Large intestine (tissue), 3 donors: ENCODE measurements around the gene HDAC9. TPM values are rescaled to one million over a fixed set of nuclear protein-coding genes. Genes with fewer than 3 reads are reported as not detected.

Source experiments
- DNase-seq, 2 donors: peaks; one replicate each; pipeline versions ENCODE4 v3.0.0 to v3.0.0-alpha.2; 2013
- H3K27ac ChIP-seq: one replicate; pipeline ENCODE4 v1.5.1; 2013; ENCODE audit warnings: low read length
- H3K27me3 ChIP-seq: 2 replicates; pipeline ENCODE4 v1.6.1; 2013; ENCODE audit warnings: low read length; ENCODE audit not compliant: control insufficient read depth, insufficient read depth
- H3K36me3 ChIP-seq: 2 replicates; pipeline ENCODE4 v1.6.1; 2013; ENCODE audit warnings: low read length; ENCODE audit not compliant: control insufficient read depth, insufficient read depth
- H3K4me1 ChIP-seq: one replicate; pipeline ENCODE4 v1.6.1; 2013; ENCODE audit warnings: low read length; ENCODE audit not compliant: control insufficient read depth, insufficient read depth
- H3K4me3 ChIP-seq: one replicate; pipeline ENCODE4 v1.5.1; 2013; ENCODE audit warnings: low read length
- H3K9me3 ChIP-seq: one replicate; pipeline ENCODE4 v1.6.1; 2013; ENCODE audit warnings: mild to moderate bottlenecking, low read depth, low read length, moderate library complexity; ENCODE audit not compliant: control insufficient read depth
- WGBS: methylation state at CpG from one replicate; pipeline ENCODE4 v1.1.5; 2013; ENCODE audit warnings: low lambda C conversion rate; ENCODE audit not compliant: insufficient coverage; 5-methylcytosine and 5-hydroxymethylcytosine counted together
- polyA plus RNA-seq: library from polyadenylated mRNA; unstranded; fragments of 120-200 nt; gene quantifications from one replicate; pipeline ENCODE4 v1.2.1, GENCODE V29; 2013

The HDAC9 gene
- polyA plus RNA-seq, 1 donor = 6.2 TPM

GRCh38 chr7:19009241-19009935, 513.8 kb downstream of the HDAC9 start:
- no peak for DNase-seq
- no peak overlapping the region for H3K4me3 ChIP-seq
- H3K36me3 ChIP-seq = no peaks in the 10 kb centered on the region
- WGBS = 83% methylated on average over 3 of the region's 5 CpGs
- no peaks in the 10 kb centered on the region for H3K9me3 ChIP-seq
- H3K27me3 ChIP-seq = no peaks in the 10 kb centered on the region
- no peaks in the 10 kb centered on the region for H3K4me1 ChIP-seq
- H3K27ac ChIP-seq = no peak overlapping the region

GRCh38 chr7:19009936-19010280, 514.4 kb downstream of the HDAC9 start:
- Histone ChIP-seq H3K9me3 (no peaks in the 10 kb centered on the region), H3K27me3 (no peaks in the 10 kb centered on the region), H3K27ac (no peak overlapping the region), H3K4me1 (no peaks in the 10 kb centered on the region), H3K4me3 (no peak overlapping the region), H3K36me3 (no peaks in the 10 kb centered on the region)
- DNase-seq = no peak

GRCh38 chr7:19011212-19011611, 515.7 kb downstream of the HDAC9 start:
- Histone ChIP-seq H3K27ac (no peak overlapping the region), H3K9me3 (no peaks in the 10 kb centered on the region), H3K4me3 (no peak overlapping the region), H3K27me3 (no peaks in the 10 kb centered on the region), H3K4me1 (no peaks in the 10 kb centered on the region), H3K36me3 (no peaks in the 10 kb centered on the region)
- DNase-seq = no peak
- 100% methylated on average over 1 of the region's 7 CpGs for WGBS

- Histone ChIP-seq H3K9me3 (no peaks in the 10 kb centered on the region), H3K4me1 (no peaks in the 10 kb centered on the region), H3K27ac (no peak overlapping the region), H3K27me3 (no peaks in the 10 kb centered on the region), H3K36me3 (no peaks in the 10 kb centered on the region), H3K4me3 (no peak overlapping the region)
- DNase-seq = no peak
- 100% methylated on average over 2 of the region's 3 CpGs for WGBS
Measured at GRCh38 chr7:19015098-19015497, 519.5 kb downstream of the HDAC9 start.

GRCh38 chr7:19016140-19016539, 520.6 kb downstream of the HDAC9 start:
- Histone ChIP-seq H3K36me3 (no peaks in the 10 kb centered on the region), H3K4me1 (no peaks in the 10 kb centered on the region), H3K9me3 (no peaks in the 10 kb centered on the region), H3K27me3 (no peaks in the 10 kb centered on the region), H3K4me3 (no peak overlapping the region), H3K27ac (no peak overlapping the region)
- WGBS = no CpG with 5 or more reads among the region's 1 CpG
- DNase-seq = no peak

- Histone ChIP-seq H3K9me3 (no peaks in the 10 kb centered on the region), H3K4me1 (no peaks in the 10 kb centered on the region), H3K27ac (no peak overlapping the region), H3K4me3 (no peak overlapping the region), H3K36me3 (no peaks in the 10 kb centered on the region), H3K27me3 (no peaks in the 10 kb centered on the region)
- DNase-seq = no peak
- 83% methylated on average over 1 of the region's 1 CpG for WGBS
Measured at GRCh38 chr7:19017374-19017773, 521.8 kb downstream of the HDAC9 start.

- H3K9me3 ChIP-seq = no peaks in the 10 kb centered on the region
- DNase-seq = no peak
- H3K4me3 ChIP-seq = no peak overlapping the region
- no peaks in the 10 kb centered on the region for H3K4me1 ChIP-seq
- WGBS = 91% methylated on average over 1 of the region's 2 CpGs
- H3K27me3 ChIP-seq = no peaks in the 10 kb centered on the region
- H3K27ac ChIP-seq = no peak overlapping the region
- H3K36me3 ChIP-seq = no peaks in the 10 kb centered on the region
Measured at GRCh38 chr7:19020062-19020461, 524.5 kb downstream of the HDAC9 start.

- H3K27me3 ChIP-seq = no peaks in the 10 kb centered on the region
- no CpG with 5 or more reads among the region's 2 CpGs for WGBS
- no peak overlapping the region for H3K4me3 ChIP-seq
- no peaks in the 10 kb centered on the region for H3K36me3 ChIP-seq
- DNase-seq = no peak
- H3K4me1 ChIP-seq = no peaks in the 10 kb centered on the region
- H3K27ac ChIP-seq = no peak overlapping the region
- no peaks in the 10 kb centered on the region for H3K9me3 ChIP-seq
Measured at GRCh38 chr7:19020711-19021110, 525.2 kb downstream of the HDAC9 start.

GRCh38 chr7:19023477-19023876, 527.9 kb downstream of the HDAC9 start:
- Histone ChIP-seq H3K9me3 (no peaks in the 10 kb centered on the region), H3K27ac (no peak overlapping the region), H3K4me3 (no peak overlapping the region), H3K36me3 (no peaks in the 10 kb centered on the region), H3K27me3 (no peaks in the 10 kb centered on the region), H3K4me1 (no peaks in the 10 kb centered on the region)
- WGBS = no CpG with 5 or more reads among the region's 3 CpGs
- DNase-seq = no peak

GRCh38 chr7:19024261-19024660, 528.7 kb downstream of the HDAC9 start:
- H3K4me3 ChIP-seq = no peak overlapping the region
- no peak overlapping the region for H3K27ac ChIP-seq
- no peaks in the 10 kb centered on the region for H3K9me3 ChIP-seq
- WGBS = no CpG with 5 or more reads among the region's 4 CpGs
- H3K4me1 ChIP-seq = no peaks in the 10 kb centered on the region
- no peak for DNase-seq
- H3K36me3 ChIP-seq = no peaks in the 10 kb centered on the region
- no peaks in the 10 kb centered on the region for H3K27me3 ChIP-seq

GRCh38 chr7:19026888-19027287, 531.3 kb downstream of the HDAC9 start:
- H3K9me3 ChIP-seq = no peaks in the 10 kb centered on the region
- H3K27ac ChIP-seq = no peak overlapping the region
- H3K27me3 ChIP-seq = no peaks in the 10 kb centered on the region
- no peak for DNase-seq
- no peaks in the 10 kb centered on the region for H3K4me1 ChIP-seq
- H3K4me3 ChIP-seq = no peak overlapping the region
- H3K36me3 ChIP-seq = no peaks in the 10 kb centered on the region
- WGBS = 67% methylated on average over 1 of the region's 1 CpG
